Naive B cell (primary cell): Measurements from ENCODE around the gene ARMS2. TPM values are rescaled to one million over a fixed set of nuclear protein-coding genes. Genes with fewer than 3 reads are reported as not detected.
A peak's percentile ranks its signal among the peaks of the same experiment; 100 is the strongest.

Source experiments
- ATAC-seq, 2 donors: fragments of 150-1000 bp; cut with Tn5 transposase; 2 replicates each; pipeline ENCODE4 v1.10.0; 2021; ENCODE audit warnings: low read depth in 2 of 2, mild to moderate bottlenecking in 2 of 2, moderate library complexity in 2 of 2
- DNase-seq: peaks from one replicate; pipeline ENCODE4 v3.0.0; 2022
- H3K27ac Mint-ChIP-seq, 6 donors: one replicate each; pipeline ENCODE4 v1.8.0; 2020 to 2022; ENCODE audit warnings: mild to moderate bottlenecking in 6 of 6, mixed read lengths in 6 of 6, moderate library complexity in 5 of 6, inconsistent platforms in 2 of 6
- H3K27me3 Mint-ChIP-seq, 3 donors: one replicate each; pipeline ENCODE4 v1.8.0; 2021 to 2022; ENCODE audit warnings: mixed read lengths in 3 of 3, mild to moderate bottlenecking in 1 of 3
- H3K36me3 Mint-ChIP-seq, 2 donors: one replicate each; pipeline ENCODE4 v1.8.0; 2020 to 2022; ENCODE audit warnings: mixed read lengths in 2 of 2, inconsistent platforms in 1 of 2, mild to moderate bottlenecking in 1 of 2
- H3K4me1 Mint-ChIP-seq, 3 donors: one replicate each; pipeline ENCODE4 v1.8.0; 2020 to 2022; ENCODE audit warnings: mixed read lengths in 3 of 3, inconsistent platforms in 1 of 3, mild to moderate bottlenecking in 1 of 3, moderate library complexity in 1 of 3
- H3K4me3 Mint-ChIP-seq, 8 donors: one replicate each; pipeline ENCODE4 v1.8.0; 2020 to 2022; ENCODE audit warnings: mild to moderate bottlenecking in 8 of 8, mixed read lengths in 8 of 8, moderate library complexity in 8 of 8, inconsistent platforms in 2 of 8
- H3K9me3 Mint-ChIP-seq, 7 donors: one replicate each; pipeline ENCODE4 v1.8.0; 2020 to 2022; ENCODE audit warnings: mixed read lengths in 7 of 7, mild to moderate bottlenecking in 5 of 7, inconsistent platforms in 2 of 7, moderate library complexity in 1 of 7
- polyA plus RNA-seq, 6 donors: library from polyadenylated mRNA; unstranded; fragments of 300-500 nt; fragmentation: Illumina TruSeq; gene quantifications; one replicate each; pipeline ENCODE4 v1.2.3, GENCODE V29; 2021; ENCODE audit warnings: low read depth in 6 of 6

Gene ARMS2
- polyA plus RNA-seq, result not detected

GRCh38 chr10:122454603-122455080, at the start of gene ARMS2:
Gene ARMS2, plus strand, starts transcription at chr10:122454653. Its CDS starts 75 bp downstream, at chr10:122454728.
- no peak for DNase-seq
- H3K4me3 Mint-ChIP-seq, result no peak within 1 kb of the TSS
- H3K9me3 Mint-ChIP-seq, result peaks cover 0 to 5% (median 0%) of the 10 kb centered on the region in 7 donors
- peaks cover 44 to 63% (median 48%) of the 10 kb centered on the region in 3 donors for H3K27me3 Mint-ChIP-seq
- H3K4me1 Mint-ChIP-seq, result peaks cover 0 to 6% (median 3%) of the 10 kb centered on the region in 3 donors
- peaks cover 0 to 5% of the 10 kb centered on the region in 2 donors for H3K36me3 Mint-ChIP-seq
- no peak within 1 kb of the TSS for H3K27ac Mint-ChIP-seq
- no peak for ATAC-seq

DNA sequence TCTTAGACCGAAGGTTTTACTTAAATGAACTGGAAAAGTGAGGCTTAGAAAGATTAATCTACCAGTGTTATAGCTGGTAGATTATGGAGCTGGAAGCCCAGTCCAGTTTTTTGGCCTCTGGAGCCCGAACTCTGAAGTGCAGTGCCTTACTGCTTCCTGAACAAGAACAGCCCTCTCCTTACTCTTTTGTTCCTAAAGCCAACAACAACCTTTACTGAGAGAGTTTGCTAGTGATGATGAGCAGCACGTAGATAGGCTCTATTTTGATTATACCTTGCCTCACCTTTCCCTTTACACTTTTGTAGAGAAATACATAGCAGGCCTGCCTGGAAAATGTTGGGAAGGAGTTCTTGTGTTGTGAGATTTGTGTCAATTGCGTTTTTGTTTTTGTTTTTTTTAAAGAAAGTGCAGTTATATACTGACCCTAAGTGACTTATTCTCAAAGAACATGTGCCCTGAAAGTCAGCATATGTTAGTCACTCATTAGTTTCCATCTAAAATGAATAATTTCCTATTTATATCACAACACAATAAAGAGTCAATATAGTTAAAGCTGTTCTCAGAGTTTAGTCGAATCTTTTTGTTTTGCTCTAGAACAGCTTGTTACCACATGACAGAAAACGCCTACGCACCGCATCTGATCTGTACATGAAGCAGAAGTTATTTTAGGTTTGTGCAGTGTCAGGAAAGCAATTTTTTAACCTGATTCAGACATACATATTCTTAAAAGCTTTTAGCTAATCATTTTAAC, 46.9 kb upstream of the ARMS2 start:
- ATAC-seq (peak in 1 of 2 donors; percentile 43), DNase-seq (peak; percentile 9)
- Mint-ChIP-seq H3K9me3 (no peaks in the 10 kb centered on the region), H3K36me3 (peaks cover 0 to 5% of the 10 kb centered on the region in 2 donors), H3K4me1 (peaks cover 2 to 10% (median 4%) of the 10 kb centered on the region in 3 donors), H3K4me3 (peak overlapping the region in 1 of 8 donors; percentile 39), H3K27ac (peak overlapping the region in 5 of 6 donors; percentile 1 to 56 (median 50)), H3K27me3 (no peaks in the 10 kb centered on the region)

GRCh38 chr10:122413327-122413726, 41.1 kb upstream of the ARMS2 start:
- ATAC-seq (no peak), DNase-seq (no peak)
- Mint-ChIP-seq H3K4me1 (peaks cover 13 to 33% (median 27%) of the 10 kb centered on the region in 3 donors), H3K4me3 (no peak overlapping the region), H3K9me3 (peaks cover 0 to 2% (median 0%) of the 10 kb centered on the region in 7 donors), H3K27ac (peak overlapping the region in 1 of 6 donors; percentile 22), H3K36me3 (peaks cover 8 to 27% of the 10 kb centered on the region in 2 donors), H3K27me3 (no peaks in the 10 kb centered on the region)

GRCh38 chr10:122417667-122418066, 36.8 kb upstream of the ARMS2 start:
- Mint-ChIP-seq H3K4me3 (peak overlapping the region in 4 of 8 donors; percentile 73 to 85 (median 78)), H3K36me3 (peaks cover 19 to 34% of the 10 kb centered on the region in 2 donors), H3K9me3 (peaks cover 0 to 2% (median 0%) of the 10 kb centered on the region in 7 donors), H3K4me1 (peaks cover 39 to 64% (median 53%) of the 10 kb centered on the region in 3 donors), H3K27me3 (no peaks in the 10 kb centered on the region), H3K27ac (peak overlapping the region; percentile 72 to 94 (median 84))
- no peak for ATAC-seq
- DNase-seq, result no peak

GRCh38 chr10:122419016-122419415, 35.4 kb upstream of the ARMS2 start:
- no peaks in the 10 kb centered on the region for H3K27me3 Mint-ChIP-seq
- H3K27ac Mint-ChIP-seq, result peak overlapping the region in 1 of 6 donors; percentile 49
- peaks cover 19 to 31% of the 10 kb centered on the region in 2 donors for H3K36me3 Mint-ChIP-seq
- H3K4me3 Mint-ChIP-seq, result no peak overlapping the region
- no peak for DNase-seq
- no peak for ATAC-seq
- peaks cover 44 to 73% (median 53%) of the 10 kb centered on the region in 3 donors for H3K4me1 Mint-ChIP-seq
- H3K9me3 Mint-ChIP-seq, result peaks cover 0 to 2% (median 0%) of the 10 kb centered on the region in 7 donors

- peaks cover 48 to 83% (median 58%) of the 10 kb centered on the region in 3 donors for H3K4me1 Mint-ChIP-seq
- no peak for DNase-seq
- peak overlapping the region in 4 of 8 donors; percentile 12 to 86 (median 44) for H3K4me3 Mint-ChIP-seq
- peaks cover 0 to 2% (median 0%) of the 10 kb centered on the region in 7 donors for H3K9me3 Mint-ChIP-seq
- H3K27ac Mint-ChIP-seq, result peak overlapping the region in 5 of 6 donors; percentile 52 to 92 (median 75)
- no peaks in the 10 kb centered on the region for H3K27me3 Mint-ChIP-seq
- no peak for ATAC-seq
- peaks cover 19 to 24% of the 10 kb centered on the region in 2 donors for H3K36me3 Mint-ChIP-seq
Observed at GRCh38 chr10:122419876-122420623, 34.4 kb upstream of the ARMS2 start.

GRCh38 chr10:122420624-122421007, 33.8 kb upstream of the ARMS2 start:
- peaks cover 19 to 23% of the 10 kb centered on the region in 2 donors for H3K36me3 Mint-ChIP-seq
- ATAC-seq (no peak), DNase-seq (no peak)
- peaks cover 0 to 2% (median 0%) of the 10 kb centered on the region in 7 donors for H3K9me3 Mint-ChIP-seq
- H3K4me3 Mint-ChIP-seq, result peak overlapping the region in 5 of 8 donors; percentile 11 to 86 (median 64)
- H3K27me3 Mint-ChIP-seq, result no peaks in the 10 kb centered on the region
- peaks cover 48 to 82% (median 58%) of the 10 kb centered on the region in 3 donors for H3K4me1 Mint-ChIP-seq
- H3K27ac Mint-ChIP-seq, result peak overlapping the region; percentile 43 to 97 (median 90)

DNA sequence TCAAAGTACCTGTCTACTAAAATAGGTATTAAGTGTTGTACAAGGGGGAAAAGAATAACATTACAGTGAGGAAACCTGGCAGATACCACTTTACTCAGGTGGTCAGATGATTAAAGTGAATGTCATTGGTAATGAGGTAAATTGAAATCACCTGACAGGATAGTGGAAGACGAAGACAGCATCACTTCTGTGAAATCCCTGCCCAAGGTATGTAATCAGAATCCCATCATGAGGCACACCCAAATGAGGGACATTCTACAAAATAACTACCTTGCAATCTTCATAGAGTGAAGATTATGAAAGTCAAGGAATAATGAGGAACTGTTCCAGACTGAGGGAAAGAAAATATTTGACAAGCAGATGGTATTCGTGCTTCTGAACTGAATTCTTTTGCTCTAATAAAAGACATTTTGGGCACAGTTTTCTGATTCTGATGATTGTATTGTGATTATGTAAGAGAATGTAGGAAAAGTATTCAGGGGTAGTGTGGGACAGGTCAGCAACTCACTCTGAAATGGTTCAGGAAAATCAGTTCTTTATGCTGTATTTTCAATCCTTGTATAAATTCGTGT, 33.3 kb upstream of the ARMS2 start:
- peak overlapping the region; percentile 43 to 97 (median 90) for H3K27ac Mint-ChIP-seq

GRCh38 chr10:122421742-122422141, 32.7 kb upstream of the ARMS2 start:
- H3K36me3 Mint-ChIP-seq, result peaks cover 17 to 19% of the 10 kb centered on the region in 2 donors
- peak overlapping the region in 5 of 6 donors; percentile 87 to 96 (median 89) for H3K27ac Mint-ChIP-seq
- peaks cover 46 to 78% (median 47%) of the 10 kb centered on the region in 3 donors for H3K4me1 Mint-ChIP-seq
- H3K27me3 Mint-ChIP-seq, result no peaks in the 10 kb centered on the region
- peak overlapping the region in 5 of 8 donors; percentile 18 to 58 (median 53) for H3K4me3 Mint-ChIP-seq
- DNase-seq, result no peak
- no peak for ATAC-seq
- peaks cover 0 to 4% (median under 1%) of the 10 kb centered on the region in 7 donors for H3K9me3 Mint-ChIP-seq

More for the DNA sequence above, 33.3 kb upstream of the ARMS2 start:
- DNase-seq, result no peak
- Mint-ChIP-seq H3K27me3 (no peaks in the 10 kb centered on the region), H3K4me3 (peak overlapping the region in 5 of 8 donors; percentile 26 to 86 (median 64)), H3K9me3 (peaks cover 0 to 4% (median 0%) of the 10 kb centered on the region in 7 donors), H3K4me1 (peaks cover 48 to 81% (median 53%) of the 10 kb centered on the region in 3 donors), H3K36me3 (peaks cover 18 to 19% of the 10 kb centered on the region in 2 donors)
- peak; percentile 26 to 51 for ATAC-seq

DNA sequence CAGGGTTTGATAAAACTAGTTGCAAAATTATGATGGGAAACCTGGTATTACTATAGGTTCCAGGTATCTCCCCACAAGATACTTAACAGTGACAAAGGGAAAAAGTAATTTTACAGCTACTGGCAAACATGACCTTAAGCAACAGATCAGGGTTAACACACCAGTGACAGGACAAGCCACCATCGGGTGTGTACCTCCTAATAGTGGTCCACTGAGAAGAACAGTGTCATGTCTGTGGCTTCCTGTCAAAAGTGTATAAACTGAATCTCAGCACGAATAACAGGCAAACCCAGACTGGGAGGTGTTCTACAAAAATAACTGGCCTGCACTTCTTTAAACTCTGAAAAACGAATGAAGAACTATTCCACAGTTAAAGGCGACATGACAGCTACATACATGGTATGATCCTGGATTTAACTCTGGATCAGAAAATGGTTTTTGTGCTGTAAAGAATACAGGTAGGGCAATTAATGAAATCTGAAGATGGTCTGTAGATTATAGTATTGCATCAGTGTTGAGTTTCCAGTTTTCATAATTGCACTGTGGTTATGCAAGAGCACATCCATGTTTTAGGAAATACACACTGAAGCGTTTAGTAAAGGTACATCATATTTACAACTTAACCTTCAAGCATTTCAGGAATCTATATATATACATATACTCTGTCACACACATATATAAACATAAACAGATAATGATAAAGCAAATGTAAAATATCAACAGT, 32.0 kb upstream of the ARMS2 start:
- peaks cover 0 to 6% (median 4%) of the 10 kb centered on the region in 7 donors for H3K9me3 Mint-ChIP-seq
- ATAC-seq, result no peak
- peaks cover 12 to 15% of the 10 kb centered on the region in 2 donors for H3K36me3 Mint-ChIP-seq
- peaks cover 46 to 78% (median 47%) of the 10 kb centered on the region in 3 donors for H3K4me1 Mint-ChIP-seq
- H3K27me3 Mint-ChIP-seq, result no peaks in the 10 kb centered on the region
- no peak for DNase-seq
- peak overlapping the region; percentile 66 to 96 (median 88) for H3K27ac Mint-ChIP-seq
- peak overlapping the region; percentile 8 to 60 (median 50) for H3K4me3 Mint-ChIP-seq

DNA sequence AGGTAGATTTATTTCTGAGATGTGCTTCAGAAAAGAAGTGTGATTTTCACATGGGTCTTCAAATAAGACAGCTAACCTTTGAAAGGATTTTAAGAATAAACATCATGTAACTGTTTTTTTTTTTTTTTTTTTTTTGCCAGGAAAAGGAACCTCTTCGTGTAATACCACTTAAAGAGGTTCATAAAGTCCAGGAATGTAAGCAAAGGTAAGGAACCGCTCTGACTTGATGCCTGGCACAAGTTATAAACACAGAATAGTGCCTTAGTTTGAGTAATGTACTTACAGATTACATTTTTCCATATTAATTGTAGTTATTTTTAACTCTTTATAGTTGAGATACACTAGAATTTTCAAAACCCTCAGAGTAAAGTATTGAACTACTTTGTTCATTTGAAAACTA, 30.4 kb upstream of the ARMS2 start:
- Mint-ChIP-seq H3K36me3 (peaks cover 12 to 15% of the 10 kb centered on the region in 2 donors), H3K27me3 (no peaks in the 10 kb centered on the region), H3K4me3 (peak overlapping the region in 3 of 8 donors; percentile 22 to 80 (median 50)), H3K9me3 (peaks cover 0 to 6% (median 4%) of the 10 kb centered on the region in 7 donors), H3K27ac (peak overlapping the region in 4 of 6 donors; percentile 70 to 85 (median 72)), H3K4me1 (peaks cover 44 to 79% (median 47%) of the 10 kb centered on the region in 3 donors)
- no peak for ATAC-seq
- no peak for DNase-seq

- Mint-ChIP-seq H3K27me3 (no peaks in the 10 kb centered on the region), H3K4me3 (peak overlapping the region; percentile 4 to 85 (median 65)), H3K36me3 (peaks cover 4 to 7% of the 10 kb centered on the region in 2 donors), H3K9me3 (peaks cover 0 to 6% (median 4%) of the 10 kb centered on the region in 7 donors), H3K27ac (peak overlapping the region; percentile 73 to 96 (median 93)), H3K4me1 (peaks cover 34 to 72% (median 35%) of the 10 kb centered on the region in 3 donors)
- DNase-seq (no peak), ATAC-seq (no peak)
Observed at GRCh38 chr10:122426829-122427228, 27.6 kb upstream of the ARMS2 start.
